Raji (cell line): ENCODE measurements around the gene AGA.

Experiments
- POLR2A ChIP-seq: IDR thresholded peaks from 2 replicates; pipeline ENCODE4 v1.6.1; 2011; ENCODE audit warnings: low read depth, low read length, control low read depth; ENCODE audit not compliant: insufficient read depth

The AGA gene

DNA sequence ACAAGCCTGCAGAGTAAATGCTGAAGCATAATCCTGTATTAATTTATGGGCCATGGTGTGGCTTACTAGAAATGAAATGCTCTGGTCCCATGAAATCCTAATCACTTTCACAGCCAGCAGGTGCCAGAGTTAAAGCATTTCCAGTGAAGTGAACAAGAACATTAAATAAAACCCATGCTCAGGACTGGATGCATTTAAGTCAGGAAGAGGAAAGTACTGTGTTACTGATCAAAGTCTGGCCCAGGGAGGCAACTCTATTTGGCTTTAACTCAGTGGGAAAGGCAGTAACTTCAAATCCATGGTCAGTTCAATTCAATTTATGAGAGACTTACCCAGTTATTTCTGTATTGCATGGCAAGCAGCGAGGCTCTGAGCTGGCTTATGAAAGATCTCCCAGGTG, 29.2 kb downstream of the AGA start:
- TF ChIP-seq POLR2A, result no peak

- no peak for TF ChIP-seq POLR2A
These were observed 30.2 kb downstream of the AGA start for GRCh38 chr4:177411996-177412395.

DNA sequence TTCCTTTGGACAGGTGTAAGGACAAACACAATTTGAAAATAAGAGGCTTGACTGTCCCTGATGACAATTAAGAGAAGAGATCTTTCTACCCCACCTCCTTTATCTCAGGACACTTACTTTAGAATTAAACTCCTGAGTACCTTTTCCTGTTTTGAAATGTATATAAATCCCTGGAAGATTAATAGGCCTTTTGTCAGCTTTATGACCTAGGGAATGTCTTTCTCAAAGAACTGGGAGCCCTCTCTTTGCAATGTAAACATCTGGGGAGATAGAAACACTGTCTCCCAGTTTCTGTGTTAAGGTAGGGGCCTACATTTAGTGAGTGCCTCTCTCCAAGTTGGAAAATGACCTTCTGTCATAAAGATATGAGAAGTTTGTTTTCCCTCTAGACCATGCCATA, 31.7 kb downstream of the AGA start:
- TF ChIP-seq POLR2A, result no peak

DNA sequence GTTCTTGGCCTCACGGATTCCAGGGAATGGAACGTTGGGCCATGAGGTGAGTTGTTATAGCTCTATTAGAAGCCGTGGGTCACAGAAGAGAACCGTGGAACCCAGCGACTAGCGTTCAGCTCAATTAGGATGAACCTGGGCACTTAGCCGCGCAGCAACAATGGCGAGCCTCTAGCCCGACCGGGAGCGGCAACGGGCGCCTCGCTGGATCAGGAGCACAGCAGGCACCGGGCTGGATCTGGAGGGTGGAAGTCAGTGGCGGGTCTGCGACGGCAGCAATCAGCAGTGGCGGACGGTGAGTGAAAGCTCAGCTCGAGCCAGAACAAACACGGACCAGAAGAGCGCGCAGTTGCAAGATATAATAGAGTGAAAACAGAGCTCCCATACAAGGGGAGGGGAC, 34.2 kb downstream of the AGA start:
- TF ChIP-seq POLR2A, result no peak

DNA sequence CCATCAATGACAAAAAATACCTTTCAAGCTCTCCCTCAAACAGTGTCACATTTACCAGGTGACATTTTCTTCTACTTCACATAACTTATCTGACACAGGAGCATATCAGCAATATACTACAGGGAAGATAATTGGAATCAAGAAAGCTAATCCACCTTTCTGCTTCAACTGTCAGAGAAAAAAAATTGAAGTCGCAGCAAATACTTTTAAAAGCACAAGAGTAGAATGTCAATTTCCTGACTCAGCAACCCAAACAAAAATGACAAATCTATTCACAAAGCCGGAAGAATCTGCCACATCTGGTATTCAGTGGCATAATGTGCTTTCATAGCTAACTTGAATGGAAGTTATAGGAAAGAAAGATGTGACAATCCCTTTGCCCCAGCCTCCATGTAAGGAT, 36.7 kb downstream of the AGA start:
- TF ChIP-seq POLR2A, result no peak

GRCh38 chr4:177404986-177405385, 37.3 kb downstream of the AGA start:
- no peak for TF ChIP-seq POLR2A

GRCh38 chr4:177404342-177404741, 37.9 kb downstream of the AGA start:
- TF ChIP-seq POLR2A, result no peak

DNA sequence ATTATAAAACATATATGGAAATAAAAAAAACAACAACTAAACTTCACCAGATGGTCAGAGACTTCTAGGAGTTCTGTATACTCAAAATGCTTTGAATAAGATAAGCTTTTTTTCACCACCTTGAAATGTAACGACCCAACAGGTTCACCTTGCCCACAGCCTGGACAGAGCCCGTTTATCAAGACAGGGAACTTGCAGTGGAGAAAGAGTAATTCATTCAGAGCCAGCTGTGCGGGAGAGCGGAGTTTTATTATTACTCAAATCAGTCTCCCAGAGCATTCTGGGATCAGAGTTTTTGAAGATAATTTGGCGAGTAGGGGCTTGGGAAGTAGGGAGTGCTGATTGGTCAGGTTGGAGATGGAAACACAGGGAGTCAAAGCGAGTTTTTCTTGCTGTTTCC, 38.5 kb downstream of the AGA start:
- no peak for TF ChIP-seq POLR2A

- no peak for TF ChIP-seq POLR2A
These were observed 40.5 kb downstream of the AGA start for GRCh38 chr4:177401658-177402273.

GRCh38 chr4:177400030-177400429, 42.2 kb downstream of the AGA start:
- TF ChIP-seq POLR2A, result no peak

- TF ChIP-seq POLR2A, result no peak
These were observed 45.9 kb downstream of the AGA start for GRCh38 chr4:177396352-177396751.

DNA sequence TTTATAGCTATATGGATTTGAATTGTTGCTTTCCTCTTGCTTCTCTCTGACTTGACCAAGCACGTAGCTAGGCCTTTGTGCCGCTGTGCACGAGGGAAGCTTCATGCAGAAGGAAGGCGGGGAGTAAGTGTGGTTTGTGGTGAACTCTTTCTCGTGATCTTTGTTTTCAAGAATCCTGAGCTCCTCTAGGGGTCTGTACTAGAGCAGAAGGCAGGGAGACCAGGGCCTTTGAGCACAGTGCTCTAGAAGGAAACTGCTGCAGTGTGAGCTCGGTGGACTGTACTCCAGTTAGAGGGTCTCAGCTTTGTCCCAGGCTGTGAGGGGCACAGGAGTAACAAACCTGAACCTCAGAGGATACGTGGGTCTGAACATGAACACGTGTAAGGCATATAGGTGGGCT, 49.0 kb downstream of the AGA start:
- TF ChIP-seq POLR2A, result no peak

GRCh38 chr4:177391953-177392352, 50.3 kb downstream of the AGA start:
- no peak for TF ChIP-seq POLR2A

- TF ChIP-seq POLR2A, result no peak
These were observed 51.0 kb downstream of the AGA start for GRCh38 chr4:177391287-177391686.

- no peak for TF ChIP-seq POLR2A
These were observed 55.9 kb downstream of the AGA start for GRCh38 chr4:177386278-177386815.

GRCh38 chr4:177385576-177386277, 56.5 kb downstream of the AGA start:
- TF ChIP-seq POLR2A, result no peak

DNA sequence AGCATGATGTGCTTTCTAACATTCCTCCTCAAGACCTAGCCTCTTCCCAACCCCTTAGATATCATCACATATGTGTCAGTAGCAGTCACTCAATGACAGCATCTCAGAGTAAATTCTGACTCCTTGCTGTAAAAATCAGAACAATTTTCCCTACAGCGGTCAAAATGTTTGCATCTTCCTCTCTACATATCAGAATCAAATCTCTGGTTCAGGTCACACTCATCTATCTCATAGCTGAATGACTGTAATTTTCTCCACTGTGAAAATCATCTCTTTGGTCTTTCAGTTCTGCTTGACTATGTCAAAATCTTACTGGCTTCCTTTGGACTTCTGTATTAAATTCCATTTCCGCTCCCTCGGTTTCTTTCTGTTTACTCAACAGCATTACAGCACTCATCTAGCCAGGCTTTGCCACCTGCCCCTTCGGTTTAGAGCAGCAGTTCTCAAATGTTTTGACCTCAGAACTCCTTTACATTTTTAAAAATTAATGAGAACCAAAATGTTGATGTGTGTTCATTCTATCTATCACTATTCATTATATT, 57.3 kb downstream of the AGA start:
- no peak for TF ChIP-seq POLR2A

- no peak for TF ChIP-seq POLR2A
These were observed 60.4 kb downstream of the AGA start for GRCh38 chr4:177381762-177382310.
